IMR-90 (cell line): Measurements from ENCODE around the gene NAPA. TPM values are rescaled to one million over a fixed set of nuclear protein-coding genes. Genes with fewer than 3 reads are reported as not detected.

Experiments used
- ATAC-seq: fragments of 200-7000 bp; cut with Tn5 transposase; 2 replicates; pipeline ENCODE4 v1.9.1; 2020; ENCODE audit warnings: low read depth, mild to moderate bottlenecking, moderate library complexity
- BruUV-seq: library from RNA; stranded (reverse); fragments of 400-500 nt; replicated peaks from 2 replicates; lab custom pipeline; 2021; lab: Mats Ljungman, UMichigan
- CTCF ChIA-PET: fragments of 300-600 bp; formaldehyde crosslinking; extraction: SDS; loops from one replicate; lab custom pipeline; 2021; ENCODE audit warnings: antibody characterized with exemption; lab: Yijun Ruan, JAX
- POLR2A ChIA-PET: fragments of 300-600 bp; sonication (Branson Sonifier 250); formaldehyde crosslinking; loops from one replicate; lab custom pipeline; 2022; ENCODE audit warnings: antibody characterized with exemption; ENCODE audit not compliant: unreplicated experiment; lab: Charles Lee
- DNase-seq: peaks from one replicate; pipeline ENCODE4 v3.0.0; 2013
- H2AFZ ChIP-seq: replicated peaks from 2 replicates; pipeline ENCODE3; 2013; ENCODE audit warnings: low read length, mild to moderate bottlenecking; ENCODE audit not compliant: poor library complexity
- H2AK5ac ChIP-seq: 2 replicates; pipeline ENCODE4 v1.6.1; 2013; ENCODE audit warnings: low read depth, low read length, inconsistent platforms
- H2AK9ac ChIP-seq: replicated peaks from 2 replicates; pipeline ENCODE3; 2013; ENCODE audit warnings: mild to moderate bottlenecking, low read depth, low read length, moderate library complexity; ENCODE audit not compliant: poor library complexity
- H2BK120ac ChIP-seq: 2 replicates; pipeline ENCODE4 v1.6.1; 2013; ENCODE audit warnings: low read depth, low read length, inconsistent platforms
- H2BK15ac ChIP-seq: 3 replicates; pipeline ENCODE4 v1.6.1; 2013; ENCODE audit warnings: low read depth, low read length, inconsistent platforms
- H2BK20ac ChIP-seq: 2 replicates; pipeline ENCODE4 v1.6.1; 2013; ENCODE audit warnings: low read depth, mild to moderate bottlenecking, inconsistent platforms, low read length, moderate library complexity
- H2BK5ac ChIP-seq: 2 replicates; pipeline ENCODE4 v1.6.1; 2013; ENCODE audit warnings: mild to moderate bottlenecking, low read depth, low read length, inconsistent platforms; ENCODE audit not compliant: poor library complexity, severe bottlenecking
- H3K14ac ChIP-seq: replicated peaks from 2 replicates; pipeline ENCODE4 v1.6.1; 2013; ENCODE audit warnings: low read depth, low read length, inconsistent platforms
- H3K18ac ChIP-seq: 2 replicates; pipeline ENCODE4 v1.6.1; 2013; ENCODE audit warnings: low read depth, low read length, control low read depth
- H3K23ac ChIP-seq: 2 replicates; pipeline ENCODE4 v1.6.1; 2013; ENCODE audit warnings: low read depth, low read length, inconsistent platforms
- H3K27ac ChIP-seq: 2 replicates; pipeline ENCODE4 v1.5.1; 2013; ENCODE audit warnings: mild to moderate bottlenecking, control low read depth, low read length; ENCODE audit not compliant: insufficient read depth
- H3K27me3 ChIP-seq: 2 replicates; pipeline ENCODE4 v1.6.1; 2013; ENCODE audit warnings: low read length; ENCODE audit not compliant: control insufficient read depth, insufficient read depth
- H3K36me3 ChIP-seq: 2 replicates; pipeline ENCODE4 v1.6.1; 2013; ENCODE audit warnings: low read length, mixed read lengths; ENCODE audit not compliant: control insufficient read depth, insufficient read depth
- H3K4ac ChIP-seq: 2 replicates; pipeline ENCODE4 v1.6.1; 2013; ENCODE audit warnings: low read depth, low read length, inconsistent platforms
- H3K4me1 ChIP-seq: 2 replicates; pipeline ENCODE4 v1.6.1; 2013; ENCODE audit warnings: low read length, mixed read lengths; ENCODE audit not compliant: control insufficient read depth, insufficient read depth
- H3K4me2 ChIP-seq: 2 replicates; pipeline ENCODE4 v1.6.1; 2013; ENCODE audit warnings: low read depth, mild to moderate bottlenecking, control low read depth, low read length, moderate library complexity
- H3K4me3 ChIP-seq: 2 replicates; pipeline ENCODE4 v1.5.1; 2013; ENCODE audit warnings: low read depth, mild to moderate bottlenecking, control low read depth, low read length, moderate library complexity; ENCODE audit not compliant: insufficient read depth
- H3K56ac ChIP-seq: 2 replicates; pipeline ENCODE4 v1.6.1; 2013; ENCODE audit warnings: low read length, inconsistent platforms; ENCODE audit not compliant: insufficient read depth; ENCODE audit errors: extremely low read depth
- H3K79me1 ChIP-seq, 2 experiments: 2 replicates each; pipeline ENCODE4 v1.6.1; 2013; ENCODE audit warnings: low read length in 2 of 2, inconsistent platforms in 1 of 2, low read depth in 1 of 2
- H3K9ac ChIP-seq: 2 replicates; pipeline ENCODE4 v1.6.1; 2013; ENCODE audit warnings: low read depth, low read length, control low read depth
- H3K9me1 ChIP-seq: 2 replicates; pipeline ENCODE4 v1.6.1; 2013; ENCODE audit warnings: low read length, inconsistent platforms; ENCODE audit not compliant: insufficient read depth
- H3K9me3 ChIP-seq: 2 replicates; pipeline ENCODE4 v1.6.1; 2013; ENCODE audit warnings: low read length; ENCODE audit not compliant: control insufficient read depth, insufficient read depth
- H4K20me1 ChIP-seq: 2 replicates; pipeline ENCODE4 v1.6.1; 2013; ENCODE audit warnings: low read length, inconsistent platforms; ENCODE audit not compliant: insufficient read depth
- H4K5ac ChIP-seq: 2 replicates; pipeline ENCODE4 v1.6.1; 2013; ENCODE audit warnings: mild to moderate bottlenecking, low read depth, low read length, control low read depth
- H4K8ac ChIP-seq, 2 experiments: 2 replicates each; pipeline ENCODE4 v1.6.1; 2013; ENCODE audit warnings: low read depth in 2 of 2, low read length in 2 of 2, control low read depth in 1 of 2, inconsistent platforms in 1 of 2
- H4K91ac ChIP-seq: 2 replicates; pipeline ENCODE4 v1.6.1; 2013; ENCODE audit warnings: low read depth, low read length, inconsistent platforms; ENCODE audit not compliant: insufficient read depth
- BHLHE40 ChIP-seq: fragments of 150-350 bp; IDR thresholded peaks from 2 replicates; pipeline ENCODE4 v1.6.1; 2016; ENCODE audit warnings: mild to moderate bottlenecking, low read depth, low read length
- MAZ ChIP-seq: IDR thresholded peaks from 2 replicates; pipeline ENCODE4 v1.6.1; 2012; ENCODE audit warnings: low read depth, mild to moderate bottlenecking, low read length, improper control_type of control experiment, moderate library complexity, borderline replicate concordance
- NFE2L2 ChIP-seq: fragments of 150-350 bp; IDR thresholded peaks from 2 replicates; pipeline ENCODE4 v1.6.1; 2016; ENCODE audit warnings: low read depth, mild to moderate bottlenecking, low read length
- POLR2A ChIP-seq: IDR thresholded peaks from 2 replicates; pipeline ENCODE4 v1.6.1; 2012; ENCODE audit warnings: mild to moderate bottlenecking, low read depth, low read length
- WGBS, 2 experiments: methylation state at CpG; one replicate each; pipeline versions ENCODE4 v1.1.5 to v1.1.7; 2013; ENCODE audit warnings: missing lambda C conversion rate in 2 of 2; ENCODE audit not compliant: insufficient read length in 1 of 2; ENCODE audit errors: extremely low coverage in 2 of 2; 5-methylcytosine and 5-hydroxymethylcytosine counted together
- dilution Hi-C: fragments of 300-500 bp; cut with HindIII; formaldehyde crosslinking; loops from one replicate; pipeline ENCODE4 v1.14.3; 2018; ENCODE audit warnings: low sequenced_read_pairs; ENCODE audit not compliant: unreplicated experiment
- in situ Hi-C: fragments of 300-500 bp; cut with MboI; formaldehyde crosslinking; loops from 3 replicates; pipeline ENCODE4 v1.14.3; 2019; ENCODE audit warnings: low sequenced_read_pairs, inconsistent platforms, mixed read lengths
- intact Hi-C: fragments of 100-400 bp; cut with micrococcal nuclease; formaldehyde crosslinking; loops from 2 replicates; pipeline ENCODE4 v1.10.0; 2022
- polyA plus RNA-seq, 3 experiments: library from polyadenylated mRNA; depleted of rRNA; stranded (reverse); fragments of >200 nt; gene quantifications; 2 replicates each; pipeline ENCODE4 v1.2.3, GENCODE V29; 2012; ENCODE audit warnings: low replicate concordance in 1 of 3
- total RNA-seq: library from RNA; depleted of rRNA; stranded (reverse); fragments of >200 nt; gene quantifications from 2 replicates; pipeline ENCODE4 v1.2.3, GENCODE V29; 2012

Gene NAPA
- total and polyA plus RNA-seq, 2 of the 4 experiments (the other 2 are of a cell fraction) = 76.4 to 126 TPM

DNA sequence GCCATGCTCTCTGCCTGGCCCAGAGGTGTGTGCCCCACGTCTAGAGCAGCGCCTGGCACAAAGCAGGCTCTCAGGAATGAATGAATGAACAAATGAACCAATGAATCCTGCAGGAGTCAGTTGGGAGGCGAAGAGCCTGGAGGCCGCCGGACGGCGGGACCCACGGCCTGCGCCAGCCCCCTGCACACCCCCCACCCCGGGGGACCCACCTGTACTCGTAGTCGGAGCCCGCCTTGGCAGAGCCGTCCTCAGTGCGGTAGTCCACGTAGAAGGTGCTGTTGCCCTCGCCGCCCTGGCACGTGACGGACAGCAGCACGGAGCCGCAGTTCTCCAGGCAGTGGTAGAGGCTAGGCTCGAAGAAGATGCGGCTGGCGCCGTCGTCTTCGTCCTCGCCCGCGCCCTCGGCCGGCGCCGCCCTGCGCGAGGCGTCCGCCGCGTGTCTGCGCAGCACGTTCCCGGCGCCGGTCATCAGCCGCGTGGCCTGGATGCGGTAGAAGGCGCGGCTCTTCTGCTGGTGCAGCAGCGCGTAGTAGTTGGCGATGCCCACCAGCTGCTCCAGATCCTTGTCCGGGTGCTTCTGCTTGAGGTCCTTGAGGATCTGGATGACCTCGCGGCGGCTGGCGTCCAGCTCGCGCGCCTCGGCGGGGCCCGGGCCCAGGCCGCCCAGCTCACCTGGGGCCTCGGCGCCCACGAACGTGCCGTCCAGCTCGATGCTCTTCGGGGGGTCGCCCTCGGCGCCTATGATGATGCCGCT, 58.0 kb downstream of the NAPA start:
- dilution Hi-C loops (no loop called here), in situ Hi-C loops (no loop called here), intact Hi-C loops (no loop called here)
- Histone ChIP-seq H3K23ac (no peak overlapping the region), H4K5ac (no peak overlapping the region), H2BK20ac (no peak overlapping the region), H2BK5ac (no peak overlapping the region), H3K9ac (no peak overlapping the region), H3K27ac (no peak overlapping the region), H3K79me1 (no peaks in the 10 kb centered on the region), H2AFZ (peak overlapping the region; percentile 58), H3K4me2 (no peak overlapping the region; the same call in 1 of the 2 replicates), H2BK15ac (no peak overlapping the region), H2AK9ac (peak overlapping the region; percentile 65), H3K4ac (no peak overlapping the region), H3K9me3 (peaks cover 25% of the 10 kb centered on the region), H3K56ac (no peak overlapping the region), H3K4me3 (no peak overlapping the region), H3K27me3 (peaks cover 61% of the 10 kb centered on the region), H3K4me1 (no peaks in the 10 kb centered on the region), H3K36me3 (no peaks in the 10 kb centered on the region), H3K18ac (no peak overlapping the region), H2AK5ac (no peak overlapping the region), H3K9me1 (peaks cover 4% of the 10 kb centered on the region; the same call in 1 of the 2 replicates), H2BK120ac (no peak overlapping the region), H4K8ac (no peak overlapping the region), H4K91ac (no peak overlapping the region), H4K20me1 (no peaks in the 10 kb centered on the region), H3K14ac (no peak overlapping the region)
- ATAC-seq (no peak), DNase-seq (no peak)
- ChIA-PET CTCF (no interaction called here), POLR2A (no interaction called here)
- 12% methylated on average over 40 of the region's 77 CpGs; no CpG with 5 or more reads in 1 of the 2 experiments for WGBS, 2 experiments
- TF ChIP-seq NFE2L2 (no peak), BHLHE40 (no peak), MAZ (no peak), POLR2A (no peak)
- BruUV-seq = no TSS peak
